CD1c-positive myeloid dendritic cell (primary cell): ENCODE data around the gene KLHDC8B.
"Not testable (repeated sequence)": the region's sequence is repeated elsewhere in the genome, so short reads cannot be mapped to it uniquely, and the experiment has no call there.

Source experiments
- DNase-seq: peaks from one replicate; pipeline ENCODE4 v3.0.0-alpha.2; 2016; ENCODE audit errors: extremely low spot score

The KLHDC8B gene

DNA sequence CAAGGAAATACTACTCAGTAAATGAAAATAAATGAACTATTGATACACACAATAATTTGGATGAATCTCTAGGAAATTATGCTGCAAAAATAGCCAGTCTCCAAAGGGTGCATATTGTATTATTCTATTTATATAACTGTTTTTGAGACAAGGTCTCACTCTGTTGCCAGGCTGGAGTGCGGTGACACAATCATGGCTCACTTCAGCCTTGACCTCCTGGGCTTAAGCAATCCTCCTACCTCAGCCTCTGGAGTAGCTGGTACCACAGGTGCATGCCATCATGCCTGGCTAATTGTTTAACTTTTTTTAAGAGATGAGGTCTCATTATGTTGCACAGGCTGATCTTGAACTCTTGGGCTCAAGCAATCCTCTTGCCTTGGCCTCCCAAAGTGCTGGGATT, 12.5 kb downstream of the KLHDC8B start:
- DNase-seq: no peak

- no peak for DNase-seq
Measured at GRCh38 chr3:49191741-49192140, 20.3 kb downstream of the KLHDC8B start.

GRCh38 chr3:49198161-49198560, 26.8 kb downstream of the KLHDC8B start:
- no peak for DNase-seq

DNA sequence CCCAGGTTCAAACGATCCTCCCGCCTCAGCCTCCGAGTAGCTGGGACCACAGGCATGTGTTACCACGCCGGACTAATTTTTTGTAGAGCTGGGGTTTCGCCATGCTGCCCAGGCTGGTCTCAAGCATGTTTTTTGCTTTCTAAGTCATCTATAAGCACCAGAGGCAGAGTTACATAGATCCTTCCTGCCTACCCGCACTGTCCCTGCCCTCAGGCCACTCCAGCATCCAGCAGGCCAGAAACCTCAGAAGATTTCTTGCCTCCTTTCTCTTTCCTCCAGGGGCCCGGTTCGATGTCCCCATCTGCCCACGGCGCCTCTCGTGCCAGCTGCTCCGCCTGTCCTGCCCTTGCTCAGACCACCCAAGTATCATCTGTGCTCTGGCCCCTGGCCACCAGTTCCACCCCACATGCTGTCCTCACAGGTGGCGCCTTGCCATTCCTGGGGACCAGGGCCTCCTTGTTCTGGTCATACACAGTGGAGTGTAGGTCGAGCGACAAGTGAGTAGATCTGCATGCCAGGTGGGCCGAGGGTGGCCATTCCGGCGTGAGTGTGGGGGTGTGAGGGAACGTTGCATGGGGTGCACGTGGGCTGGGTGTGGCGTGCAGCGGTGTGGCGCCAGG, 27.3 kb downstream of the KLHDC8B start:
- DNase-seq: no peak

DNA sequence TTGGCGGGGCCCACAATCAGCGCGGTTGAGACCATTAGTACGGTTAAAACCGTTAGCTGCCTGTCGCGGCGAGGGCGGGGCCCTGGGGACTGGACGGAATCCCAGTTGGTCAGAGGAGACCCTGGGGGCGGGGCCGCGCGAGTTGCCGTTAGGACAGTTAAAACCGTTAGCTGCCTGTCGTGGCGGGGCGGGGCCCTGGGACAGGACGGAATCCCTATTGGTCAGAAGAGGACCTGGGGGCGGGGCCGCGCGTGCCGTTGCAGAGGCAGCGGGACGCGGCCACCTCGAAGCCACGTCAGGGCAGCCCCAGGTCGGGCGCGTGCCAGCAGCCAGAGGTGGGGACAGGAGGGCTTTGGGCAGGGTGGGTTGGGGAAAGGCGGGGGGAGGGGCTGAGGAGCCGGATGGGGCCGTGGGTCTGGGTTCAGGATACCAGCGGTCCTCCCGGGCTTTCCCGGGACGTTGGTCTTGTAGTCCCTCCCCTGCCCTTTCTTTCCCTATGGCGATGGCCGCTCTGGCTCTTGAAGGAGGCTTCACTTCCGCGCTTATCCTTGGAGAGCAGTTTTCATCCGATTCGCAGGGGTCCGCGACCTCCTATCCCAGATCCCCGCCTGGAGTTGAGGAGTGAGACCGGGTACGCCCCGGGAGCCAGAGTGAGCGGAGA, 28.0 kb downstream of the KLHDC8B start:
- DNase-seq: no peak

GRCh38 chr3:49199900-49200281, 28.5 kb downstream of the KLHDC8B start:
- no peak for DNase-seq

DNA sequence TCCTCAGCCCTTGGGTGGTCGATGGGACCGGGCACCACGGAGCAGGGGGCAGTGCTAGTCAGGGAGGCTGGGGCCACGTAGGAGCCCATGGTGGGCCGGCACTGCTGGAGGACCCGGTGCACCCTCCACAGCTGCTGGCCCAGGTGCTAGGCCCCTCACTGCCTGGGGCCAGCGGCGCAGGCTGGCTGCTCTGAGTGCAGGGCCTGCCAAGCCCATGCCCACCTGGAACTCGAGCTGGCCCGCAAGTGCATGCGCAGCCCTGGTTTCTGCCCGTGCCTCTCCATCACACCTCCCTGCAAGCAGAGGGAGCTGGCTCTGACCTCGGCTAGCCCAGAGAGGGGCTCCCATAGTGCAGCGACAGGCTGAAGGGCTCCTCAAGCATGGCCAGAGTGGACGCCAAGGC, 42.1 kb downstream of the KLHDC8B start:
- no peak for DNase-seq

GRCh38 chr3:49213998-49214397, 42.6 kb downstream of the KLHDC8B start:
- no peak for DNase-seq

- DNase-seq: not testable (repeated sequence)
Measured at GRCh38 chr3:49216687-49217086, 45.3 kb downstream of the KLHDC8B start.

GRCh38 chr3:49217108-49217507, 45.7 kb downstream of the KLHDC8B start:
- DNase-seq: not testable (repeated sequence)

DNA sequence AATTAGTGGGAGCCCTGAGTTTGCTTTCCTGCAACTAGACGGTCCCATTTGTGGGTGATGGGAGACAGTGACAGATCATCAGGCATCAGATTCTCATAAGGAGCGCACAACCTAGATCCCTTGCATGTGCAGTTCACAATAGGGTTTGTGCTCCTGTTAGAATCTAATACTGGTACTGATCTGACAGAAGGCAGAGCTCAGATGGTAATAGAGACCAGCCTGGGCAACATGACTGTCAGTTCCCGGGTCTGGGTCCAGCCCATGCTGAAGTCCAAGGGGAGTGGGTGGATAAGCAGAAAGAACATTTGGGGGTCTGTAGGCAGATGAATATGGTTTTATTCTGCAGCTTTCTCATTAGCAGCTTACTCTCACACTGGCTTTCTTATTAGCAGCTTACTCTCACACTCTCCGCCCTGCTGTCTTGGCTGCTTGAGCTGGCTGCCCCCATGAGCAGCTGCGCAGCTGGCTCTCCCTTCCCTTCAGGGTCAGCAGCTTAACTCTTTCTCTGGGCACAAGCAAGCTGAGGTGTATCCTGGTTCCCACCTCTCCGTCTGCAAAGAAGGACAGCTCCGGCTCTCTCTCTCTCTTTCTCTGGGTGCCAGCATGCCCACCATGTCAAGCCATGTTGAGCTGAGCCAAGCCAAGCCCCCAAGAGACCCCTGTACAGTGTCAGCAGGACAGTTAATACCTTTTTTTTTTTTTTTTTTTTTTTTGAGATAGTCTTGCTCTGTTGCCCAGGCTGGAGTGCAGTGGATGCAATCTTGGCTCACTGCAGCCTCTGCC, 46.5 kb downstream of the KLHDC8B start:
- DNase-seq: no peak

- not testable (repeated sequence) for DNase-seq
Measured at GRCh38 chr3:49218471-49218989, 47.1 kb downstream of the KLHDC8B start.

DNA sequence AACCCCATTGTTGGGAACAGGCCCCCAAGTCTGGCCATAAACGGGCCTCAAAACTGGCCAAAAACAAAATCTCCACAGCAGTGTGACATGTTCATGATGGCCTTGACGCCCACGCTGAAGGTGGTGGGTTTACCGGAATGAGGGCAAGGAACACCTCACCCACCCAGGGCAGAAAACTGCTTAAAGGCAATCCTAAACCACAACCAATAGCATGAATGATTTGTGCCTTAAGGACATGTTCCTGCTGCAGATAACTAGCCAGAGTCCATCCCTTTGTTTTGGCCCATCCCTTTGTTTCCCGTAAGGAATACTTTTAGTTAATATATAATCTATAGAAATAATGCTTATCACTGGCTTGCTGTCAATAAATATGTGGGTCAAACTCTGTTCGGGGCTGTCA, 47.7 kb downstream of the KLHDC8B start:
- no peak for DNase-seq

- DNase-seq: not testable (repeated sequence)
Measured at GRCh38 chr3:49220985-49221563, 49.7 kb downstream of the KLHDC8B start.

- no peak for DNase-seq
Measured at GRCh38 chr3:49222002-49222401, 50.6 kb downstream of the KLHDC8B start.
